GM18520 (cell line): ENCODE data around the gene OPRL1.

Experiments
- ATAC-seq: cut with Tn5 transposase; IDR thresholded peaks from one replicate; pipeline ENCODE4 v1.9.1; 2021; ENCODE audit not compliant: unreplicated experiment

OPRL1 gene

DNA sequence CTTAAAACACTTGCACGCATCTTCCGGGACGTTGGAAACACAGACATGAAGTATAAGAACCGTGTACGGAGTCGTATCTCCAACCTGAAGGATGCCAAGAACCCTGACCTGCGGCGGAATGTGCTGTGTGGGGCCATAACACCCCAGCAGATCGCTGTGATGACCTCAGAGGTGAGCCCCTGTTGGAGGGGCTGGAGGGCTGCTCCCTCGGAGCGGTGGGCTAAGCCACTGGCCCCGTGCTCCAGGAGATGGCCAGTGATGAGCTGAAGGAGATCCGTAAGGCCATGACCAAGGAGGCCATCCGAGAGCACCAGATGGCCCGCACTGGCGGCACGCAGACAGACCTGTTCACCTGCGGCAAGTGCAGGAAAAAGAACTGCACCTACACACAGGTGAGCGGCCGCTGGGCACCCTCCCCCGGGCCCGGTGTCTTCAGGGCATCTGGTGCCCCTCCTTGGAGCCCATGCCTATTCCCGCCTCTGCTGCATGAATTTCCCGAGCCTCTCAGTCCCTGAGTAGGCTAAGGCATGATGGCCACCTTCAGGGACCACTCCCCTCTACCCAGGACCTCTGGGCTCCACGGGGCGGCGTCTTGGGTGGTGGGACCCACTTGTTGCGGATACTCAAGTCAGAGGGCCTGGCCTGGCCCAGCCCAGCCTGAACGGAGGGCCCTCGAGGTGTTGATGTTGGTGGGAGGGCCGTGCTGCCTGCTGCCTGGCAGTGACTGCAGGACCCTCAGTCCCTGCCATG is 9.5 kb upstream of the OPRL1 start:
- no peak for ATAC-seq

DNA sequence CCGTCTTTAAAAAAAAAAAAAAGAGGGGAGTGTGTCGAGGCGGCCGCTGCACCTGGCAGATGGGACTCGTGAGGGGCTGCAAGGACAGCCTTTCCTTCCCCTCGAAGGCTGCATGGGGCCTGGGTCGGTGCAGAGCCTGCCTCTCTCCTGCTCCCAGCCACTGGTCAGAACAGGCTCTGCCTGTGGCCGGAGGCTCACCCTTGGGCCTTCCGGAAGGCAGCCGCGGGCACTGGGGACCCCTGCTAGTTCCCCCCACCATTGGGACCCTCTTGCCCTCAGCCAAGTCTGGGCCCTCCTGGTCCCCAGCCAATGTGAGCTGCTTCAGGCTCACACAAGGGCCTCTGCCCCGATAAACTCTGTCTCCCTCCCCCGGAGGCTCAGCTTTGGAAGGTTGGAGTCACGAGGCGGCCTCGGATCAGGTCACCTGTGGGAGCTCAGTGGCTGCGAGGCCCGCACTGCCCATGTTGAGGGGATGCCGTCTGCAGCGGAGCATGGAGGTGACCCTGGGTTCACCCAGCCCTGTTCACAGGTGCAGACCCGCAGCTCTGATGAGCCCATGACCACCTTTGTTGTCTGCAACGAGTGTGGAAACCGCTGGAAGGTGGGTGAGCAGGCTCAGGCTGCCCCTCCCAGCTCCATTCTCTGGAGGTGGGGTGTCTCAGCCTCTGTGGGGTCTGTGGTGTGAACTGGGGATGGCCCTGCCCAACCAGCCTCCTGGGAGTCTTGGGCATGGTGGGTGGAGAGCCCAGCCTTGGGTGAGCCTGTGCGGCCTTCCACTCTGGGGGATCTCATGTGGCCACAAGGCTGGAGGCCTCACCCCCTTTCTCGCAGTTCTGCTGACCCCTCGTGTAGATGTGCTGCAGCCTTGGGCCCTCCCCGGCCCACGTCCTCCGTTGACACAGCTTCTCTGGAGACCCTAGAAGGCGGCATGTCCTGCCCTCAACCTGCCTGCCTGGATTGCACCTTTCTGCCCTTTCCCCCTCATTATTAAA is 8.2 kb upstream of the OPRL1 start:
- no peak for ATAC-seq

DNA sequence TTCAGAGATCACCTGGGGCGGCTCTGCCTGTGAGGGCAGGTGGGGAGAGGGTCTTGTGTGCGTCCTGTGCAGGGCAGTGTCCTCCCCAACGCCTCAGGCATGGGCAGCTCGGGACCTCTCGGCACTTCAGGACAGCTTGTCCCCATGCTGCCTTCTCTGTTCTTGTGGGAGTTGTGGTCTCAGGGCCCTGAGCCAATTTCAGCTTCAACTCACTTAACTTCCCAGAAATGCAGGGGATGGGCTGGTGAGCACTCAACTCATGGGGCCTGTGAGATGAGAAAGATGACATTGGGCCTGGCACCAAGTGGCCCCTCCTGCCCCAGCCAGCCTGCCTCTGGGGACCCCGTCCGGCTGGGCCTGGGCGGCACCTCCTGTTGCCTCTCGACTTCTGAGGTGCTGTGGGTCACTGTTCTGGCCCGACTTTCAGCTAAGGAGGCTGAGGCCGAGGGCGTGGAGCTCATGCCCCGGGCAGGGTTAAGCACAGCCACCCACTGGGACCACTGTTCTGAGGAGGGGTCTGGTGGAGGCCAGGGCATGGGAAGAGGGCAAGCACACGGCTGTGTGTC is 7.3 kb upstream of the OPRL1 start:
- no peak for ATAC-seq

DNA sequence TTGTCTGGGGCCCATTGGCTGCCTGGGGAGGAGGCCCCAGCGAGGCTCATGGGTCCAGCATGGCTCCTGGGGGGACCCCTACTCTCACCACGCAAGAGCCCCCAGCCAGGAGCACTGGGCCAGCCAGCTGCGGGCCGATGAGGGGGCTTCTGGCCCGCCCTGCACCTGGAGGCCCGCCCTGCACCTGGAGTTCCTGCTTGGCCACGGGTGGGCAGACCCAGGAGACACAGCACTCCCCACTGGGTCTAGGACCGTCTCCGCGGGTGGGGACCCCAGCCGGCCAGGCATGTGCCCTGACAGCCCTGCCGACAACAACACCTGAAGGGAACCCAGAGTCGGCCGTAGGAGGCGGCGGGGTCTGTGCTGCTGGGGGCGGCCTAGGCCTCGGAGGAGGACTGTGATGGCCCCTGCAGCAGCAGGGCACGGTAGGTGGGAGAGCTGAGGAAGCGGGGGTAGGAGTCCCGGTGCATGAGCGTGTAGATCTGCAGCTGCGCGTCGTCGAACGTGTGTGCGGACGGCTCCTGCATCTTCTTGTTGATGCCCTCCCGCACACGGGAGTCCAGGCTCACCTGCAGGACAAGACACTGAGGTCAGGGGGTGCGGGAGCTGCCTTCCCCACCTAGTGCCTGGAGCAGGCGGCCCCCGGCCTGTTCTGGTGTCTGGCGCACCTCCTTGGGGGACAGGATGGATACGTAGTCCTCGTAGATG is 6.3 kb upstream of the OPRL1 start:
- ATAC-seq: no peak

DNA sequence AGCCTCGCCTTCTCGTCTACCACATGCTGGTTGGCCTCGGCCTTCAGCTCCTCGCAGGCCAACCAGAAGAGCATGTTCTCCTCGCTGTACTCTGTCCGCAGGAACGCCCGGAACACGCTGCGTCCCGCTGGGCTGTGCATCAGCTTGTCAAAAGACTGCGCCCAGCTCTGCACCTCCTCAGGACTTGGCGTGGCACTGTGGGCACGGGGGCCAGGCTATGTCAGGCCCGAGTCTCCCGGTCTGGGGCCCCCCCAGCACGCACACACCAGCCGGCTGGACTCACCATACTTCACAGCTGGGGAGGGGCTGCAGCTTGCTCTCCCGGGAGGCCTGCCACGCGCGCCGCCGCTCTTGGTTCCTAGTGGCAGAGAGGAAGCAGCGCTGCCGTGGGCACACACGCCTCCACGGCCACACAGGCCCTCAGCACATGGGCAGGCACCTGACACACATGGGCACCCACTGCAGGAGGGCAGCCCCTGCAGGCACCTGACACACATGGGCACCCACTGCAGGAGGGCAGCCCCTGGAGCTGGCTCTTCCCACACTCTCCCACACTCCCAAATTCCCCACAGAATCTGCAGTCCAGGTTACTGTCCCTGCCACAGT is 5.6 kb upstream of the OPRL1 start:
- no peak for ATAC-seq

DNA sequence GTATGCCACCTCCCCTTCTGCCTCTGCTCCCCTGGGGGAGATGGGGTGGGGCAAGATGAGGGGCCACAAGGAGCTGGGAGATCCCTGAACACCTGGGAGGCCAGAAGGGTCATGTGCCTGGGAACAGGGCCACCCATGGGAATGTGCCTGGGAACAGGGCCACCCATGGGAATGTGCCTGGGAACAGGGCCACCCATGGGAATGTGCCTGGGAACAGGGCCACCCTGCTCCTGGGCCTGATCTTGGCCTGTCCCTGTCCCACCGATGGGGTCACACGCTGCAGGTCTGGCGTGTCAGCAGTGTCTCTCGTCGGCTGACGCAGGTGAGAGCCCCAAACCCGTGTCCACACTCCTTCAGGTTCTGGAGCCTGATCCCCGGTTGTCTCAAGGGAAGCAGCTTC is 4.9 kb upstream of the OPRL1 start:
- ATAC-seq: no peak

DNA sequence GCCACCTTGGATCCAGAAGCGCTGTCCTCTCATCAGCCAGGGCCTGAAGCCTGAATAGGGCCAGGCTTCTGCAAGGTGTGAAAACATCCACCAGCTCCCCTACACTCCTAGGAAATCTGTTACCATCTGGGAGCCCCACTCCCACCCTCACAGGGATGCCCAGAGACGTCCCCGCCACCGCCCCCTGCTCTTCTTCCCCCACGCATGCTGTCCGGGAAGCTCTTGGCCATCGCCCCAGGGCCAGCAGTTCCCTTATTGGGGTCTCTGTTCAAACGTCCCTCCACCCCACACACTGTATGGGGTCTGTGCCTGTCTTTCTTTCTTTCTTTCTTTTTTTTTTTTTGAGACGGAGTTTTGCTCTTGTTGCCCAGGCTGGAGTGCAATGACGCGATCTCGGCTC is 4.3 kb upstream of the OPRL1 start:
- ATAC-seq: no peak

DNA sequence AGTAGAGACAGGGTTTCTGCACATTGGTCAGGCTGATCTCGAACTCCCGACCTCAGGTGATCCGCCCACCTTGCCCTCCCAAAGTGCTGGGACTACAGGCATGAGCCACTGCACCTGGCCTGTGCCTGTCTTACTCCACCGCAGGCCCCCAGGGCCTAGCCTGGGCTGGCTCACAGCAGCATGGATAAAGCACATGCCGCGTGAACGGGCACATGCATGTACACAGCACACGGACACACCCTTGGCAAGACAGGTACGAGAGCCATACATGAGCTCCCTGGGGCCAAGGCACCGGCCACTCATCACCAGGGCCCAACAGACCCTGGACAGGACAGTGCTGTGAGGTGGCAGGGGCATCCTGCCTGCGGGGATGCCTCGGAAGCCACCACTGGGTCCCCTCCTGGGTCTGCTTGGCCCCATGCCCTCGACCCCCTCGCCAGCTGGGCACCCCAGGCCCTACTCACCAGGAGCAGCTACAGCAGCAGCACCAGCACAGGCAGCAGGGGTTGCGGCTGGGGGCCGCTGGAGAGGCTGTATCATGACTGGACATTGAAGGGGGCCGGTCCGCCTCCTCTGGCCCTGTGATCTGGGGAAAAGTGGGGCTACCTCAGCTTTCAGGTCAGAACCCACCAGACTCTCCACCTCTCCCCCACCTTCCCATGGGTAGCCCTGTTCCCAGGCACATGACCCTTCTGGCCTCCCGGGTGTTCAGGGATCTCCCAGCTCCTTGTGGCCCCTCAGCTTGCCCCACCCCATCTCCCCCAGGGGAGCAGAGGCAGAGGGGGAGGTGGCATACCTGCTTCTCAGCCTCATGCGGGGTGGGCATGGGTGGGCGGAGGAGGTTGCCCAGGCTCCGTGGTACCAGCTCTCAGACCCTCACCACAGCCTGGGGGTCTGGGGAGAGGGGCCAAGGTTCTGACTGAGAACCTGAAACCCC is 3.6 kb upstream of the OPRL1 start:
- ATAC-seq: no peak

DNA sequence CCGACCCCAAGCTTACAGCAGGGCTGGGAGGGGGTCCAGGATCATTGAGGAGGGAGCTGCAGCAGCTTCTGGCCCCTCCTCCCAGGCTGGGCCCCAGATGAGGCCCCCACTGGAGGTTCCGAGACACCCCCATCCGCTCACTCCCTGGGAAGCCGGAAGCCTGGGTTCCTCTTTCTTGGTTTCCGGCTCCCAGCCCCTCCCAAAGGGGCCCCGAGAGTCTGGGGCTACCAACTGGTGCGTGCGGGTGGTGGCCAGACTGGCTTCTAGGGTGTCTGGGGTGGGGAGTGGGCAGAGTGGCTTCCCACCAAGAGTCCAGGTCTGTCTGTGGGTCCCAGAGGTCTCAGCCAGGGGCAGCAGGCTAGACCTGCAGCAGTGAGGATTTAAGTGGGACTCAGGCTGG is 2.8 kb upstream of the OPRL1 start:
- ATAC-seq: no peak

DNA sequence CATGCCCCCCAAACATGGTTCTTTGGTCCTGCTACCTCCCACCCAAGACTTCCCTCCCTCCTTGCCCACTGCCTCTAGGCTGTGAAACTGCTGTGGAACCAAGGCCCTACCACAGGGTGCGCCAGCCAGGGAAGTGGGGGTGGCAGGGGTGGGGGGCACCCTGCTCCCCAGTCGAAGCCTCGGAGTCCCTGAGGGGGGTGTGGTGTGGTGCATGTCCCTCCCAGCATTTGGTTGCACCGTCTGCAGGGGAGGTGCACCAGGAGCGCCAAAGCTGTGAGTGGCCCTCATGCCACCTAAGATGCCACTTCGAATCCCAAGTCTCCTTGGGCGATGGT is 2.4 kb upstream of the OPRL1 start:
- no peak for ATAC-seq

DNA sequence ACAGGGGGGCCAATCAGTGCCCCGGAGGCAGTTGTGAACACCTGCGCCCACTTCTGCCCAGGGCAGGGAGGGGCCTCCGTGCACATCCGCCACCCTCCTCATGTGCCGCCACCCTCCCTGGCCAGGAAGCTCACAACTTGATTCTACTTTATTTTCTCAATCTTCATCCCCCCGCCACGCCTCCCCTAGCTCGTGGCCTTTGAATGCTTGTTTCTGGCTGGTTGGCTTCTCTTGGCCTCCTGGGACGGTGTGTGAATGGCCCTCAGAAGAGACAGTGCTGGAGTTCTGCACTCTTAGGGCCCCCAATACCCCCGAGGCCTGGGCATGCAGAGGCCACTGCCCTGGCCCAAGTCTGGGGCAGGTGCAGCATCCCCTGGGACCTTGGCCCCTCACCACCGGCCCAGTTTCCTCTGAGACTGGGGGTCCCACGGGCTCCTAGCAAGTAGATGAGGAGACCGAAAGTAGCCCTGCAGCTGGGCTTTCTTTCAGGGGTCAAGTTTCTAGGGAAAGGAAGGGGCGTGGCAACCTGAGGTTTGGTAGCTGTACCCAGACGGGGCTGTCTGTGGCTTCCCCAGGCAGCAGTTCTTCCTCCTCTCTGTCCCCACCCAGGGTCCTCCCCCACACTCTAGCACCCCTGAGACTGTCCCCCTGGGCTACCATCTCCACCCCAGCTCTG is 1.9 kb upstream of the OPRL1 start:
- no peak for ATAC-seq

DNA sequence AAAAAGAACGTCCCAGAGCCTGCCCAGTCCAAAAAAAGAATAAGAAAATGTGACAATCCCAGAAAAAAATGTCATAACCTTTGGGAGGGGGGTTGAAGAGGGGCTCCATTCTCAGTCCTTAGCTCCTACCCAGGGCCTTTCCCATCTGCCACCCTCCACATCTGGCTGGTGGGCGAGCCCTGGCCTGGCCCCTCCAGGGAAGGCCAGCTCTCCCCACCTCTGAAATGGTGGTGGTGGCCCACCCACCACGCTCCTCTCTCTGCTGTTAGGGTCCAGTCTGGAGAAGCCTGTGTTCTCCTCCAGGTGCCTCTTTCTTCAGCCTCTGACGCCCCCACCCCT is 979 bp upstream of the OPRL1 start:
- ATAC-seq: no peak

DNA sequence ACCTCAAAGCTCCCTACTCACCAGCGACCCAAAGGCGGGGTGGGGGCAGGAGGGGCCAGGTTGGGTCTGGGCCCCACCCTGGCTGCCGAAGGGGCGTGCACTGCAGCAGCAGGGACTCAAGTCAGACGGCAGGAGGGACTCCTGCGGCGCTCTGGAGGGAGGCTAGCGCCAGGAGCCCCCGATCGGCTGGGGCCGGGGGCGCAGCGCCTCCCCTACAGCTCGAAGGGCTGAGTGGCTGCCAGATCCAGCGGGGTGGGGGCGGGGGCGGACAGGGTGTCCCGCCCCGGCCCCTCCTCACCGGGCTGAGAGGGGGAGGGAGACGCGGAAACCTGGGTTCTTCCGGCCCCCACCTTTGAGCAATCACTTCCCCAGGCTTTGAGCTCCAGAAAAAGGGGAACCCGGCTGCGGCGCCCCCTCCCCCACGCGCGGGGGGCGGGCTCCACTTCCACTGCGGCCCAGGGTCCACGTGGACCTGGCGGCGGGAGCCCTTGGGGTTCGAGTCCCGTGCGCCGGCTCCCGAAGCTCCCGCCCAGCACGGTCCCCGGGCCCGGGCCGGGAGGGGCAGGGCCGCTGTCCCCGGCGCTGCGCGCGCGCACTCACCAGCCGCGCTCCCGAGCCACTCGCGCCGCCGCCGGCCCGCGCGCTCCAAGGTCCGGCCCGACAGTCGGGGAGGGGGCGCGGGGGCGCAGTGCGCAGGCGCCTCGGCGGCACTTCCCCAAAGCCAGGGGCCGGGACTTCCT is 439 bp upstream of the OPRL1 start, which contains the start of gene RGS19:
Gene RGS19, minus strand, starts transcription at position 246 of the 740 bp plus-strand sequence. CDS start 2,632 bp downstream, outside the sequence.
- peak; percentile 42 for ATAC-seq

DNA sequence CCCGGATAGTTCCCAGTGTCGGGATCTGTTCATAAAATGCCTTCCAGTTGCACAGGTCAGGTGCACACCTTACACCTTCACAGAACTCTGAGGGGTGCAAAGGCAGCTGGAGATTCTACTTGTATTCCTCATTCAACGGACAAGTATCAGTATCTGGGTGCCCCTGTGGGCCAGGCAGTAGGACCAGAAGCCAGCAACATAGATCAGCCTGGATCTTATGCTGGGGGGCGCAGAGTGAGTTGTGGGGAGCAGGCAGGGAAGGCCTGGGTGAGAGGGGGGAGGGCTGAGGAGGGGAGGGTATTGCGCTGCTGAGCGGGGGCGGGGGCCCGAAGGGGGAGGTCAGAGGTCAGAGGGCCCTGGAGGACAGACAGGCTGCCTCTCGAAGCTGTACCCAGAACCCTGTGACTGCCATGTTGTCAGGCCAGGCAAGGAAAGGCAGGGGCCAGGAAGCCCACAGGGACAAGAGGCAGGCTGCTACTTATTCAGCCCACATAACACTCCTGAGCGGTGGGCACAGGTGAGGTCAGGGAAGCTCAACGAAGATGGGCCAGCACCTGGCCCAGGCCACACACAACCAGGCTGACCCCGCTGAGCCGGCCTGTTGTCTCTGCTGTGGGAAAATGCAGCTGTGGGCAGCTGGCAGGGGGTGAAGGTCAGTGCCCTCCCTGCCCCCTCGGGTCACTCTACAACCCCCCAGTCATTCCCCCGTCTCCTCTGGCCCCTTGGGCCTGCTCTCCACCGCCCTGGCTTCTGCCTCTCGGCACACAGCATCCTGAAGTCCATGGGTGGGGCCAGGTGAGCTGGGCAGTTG is 1.1 kb downstream of the OPRL1 start:
- ATAC-seq: no peak

DNA sequence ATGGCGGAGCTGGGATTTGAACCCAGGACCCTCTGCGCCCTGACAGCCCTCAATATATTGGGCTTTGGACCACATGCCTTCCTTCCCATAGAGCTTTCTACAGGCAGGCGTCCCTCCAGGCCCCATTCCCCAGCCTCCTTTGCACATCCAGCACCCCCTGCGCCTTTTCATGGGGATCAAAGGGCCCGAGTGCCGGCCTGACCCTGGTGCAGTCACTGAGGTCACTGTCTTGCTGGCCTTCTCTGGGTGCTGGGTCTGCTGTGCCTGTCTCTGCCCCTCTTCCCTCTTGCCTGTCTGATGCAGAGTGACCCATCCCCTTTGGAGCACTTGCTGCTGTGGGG is 1.7 kb downstream of the OPRL1 start:
- ATAC-seq: no peak

DNA sequence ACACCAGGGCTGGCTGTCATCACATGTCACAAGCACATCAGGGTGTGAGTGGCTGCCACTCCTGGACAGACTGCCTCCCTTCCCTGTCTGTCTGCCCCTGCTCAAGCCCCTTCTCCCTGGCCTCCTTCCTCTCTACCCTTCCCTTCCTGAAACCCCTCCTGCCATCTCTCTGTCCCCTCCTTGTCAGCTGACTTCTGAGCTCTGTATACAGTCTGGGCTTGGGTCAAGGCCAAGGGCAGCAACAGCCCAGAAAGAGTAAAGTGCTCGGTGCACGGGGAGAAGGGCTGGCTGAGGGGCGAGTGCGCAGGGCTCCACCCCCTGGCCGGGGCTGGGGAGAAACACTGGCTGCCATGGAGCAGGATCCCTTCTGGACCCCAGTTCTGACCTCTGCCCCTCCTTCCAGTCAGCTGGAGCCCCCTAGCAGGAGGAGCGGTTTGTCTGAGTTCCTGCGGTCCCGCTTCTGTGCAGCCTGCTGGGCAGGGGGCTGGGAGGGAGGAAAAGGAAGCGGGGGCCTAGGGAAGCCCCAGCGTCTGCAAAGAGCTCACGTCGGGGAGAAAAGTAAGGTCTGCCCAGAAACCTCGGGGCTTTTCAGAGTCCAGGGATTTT is 2.3 kb downstream of the OPRL1 start:
- no peak for ATAC-seq

DNA sequence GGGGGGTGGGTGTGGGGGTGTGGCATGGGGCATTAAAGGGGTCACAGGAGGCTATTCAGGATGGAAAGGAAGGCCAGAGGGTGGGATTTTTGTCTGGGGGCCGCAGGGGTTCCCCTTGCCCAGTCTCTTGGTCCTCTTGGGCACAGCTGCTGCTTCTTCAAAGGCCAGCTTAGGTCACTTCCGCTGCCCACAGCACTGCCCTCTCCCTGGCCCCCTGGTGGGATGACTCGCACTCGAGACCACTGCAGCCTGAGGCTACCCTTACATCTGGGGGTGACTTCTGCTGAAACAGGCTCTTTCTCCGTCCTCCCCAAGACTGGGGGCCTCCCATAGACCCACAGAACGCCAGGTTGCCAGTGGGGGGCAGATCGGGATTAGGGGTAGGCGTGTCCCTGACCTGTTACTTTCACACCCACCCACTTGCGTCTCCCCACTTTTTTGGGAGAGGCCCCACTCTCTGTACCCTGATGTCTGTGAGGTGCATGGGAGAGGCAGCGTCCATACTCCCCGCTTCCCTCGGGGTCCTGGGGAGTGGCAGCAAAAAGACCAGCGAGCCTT is 3.0 kb downstream of the OPRL1 start:
- no peak for ATAC-seq
